Measurements from ENCODE around the gene C8B.

- TF ChIP-seq CTCF (IDR thresholded peaks at IDR 0.05) (no peak), POLR2A (IDR thresholded peaks at IDR 0.05) (no peak)
Measured at GRCh38 chr1:56953386-56953785, 12.4 kb downstream of the C8B start.

All from uterus (tissue), 2 donors.